Activated naive CD4-positive, alpha-beta T cell treated with anti-CD3 and anti-CD28 coated beads for 36 hours (primary cell): ENCODE results near the gene VPS25. TPM values are rescaled to one million over a fixed set of nuclear protein-coding genes. Genes with fewer than 3 reads are reported as not detected.

ENCODE experiments used
- CTCF ChIA-PET: fragments of 350-600 bp; sonication (Branson Sonifier 250); formaldehyde crosslinking; loops from one replicate; lab custom pipeline; 2021; ENCODE audit warnings: antibody characterized with exemption; lab: Charles Lee
- DNase-seq: peaks from one replicate; pipeline ENCODE4 v3.0.0-alpha.2; 2020
- H3K27ac Mint-ChIP-seq: one replicate; pipeline ENCODE4 v1.8.0; 2021; ENCODE audit warnings: mild to moderate bottlenecking, mixed read lengths
- H3K27me3 Mint-ChIP-seq: one replicate; pipeline ENCODE4 v1.8.0; 2021; ENCODE audit warnings: low read depth, mixed read lengths
- H3K36me3 Mint-ChIP-seq: one replicate; pipeline ENCODE4 v1.8.0; 2021; ENCODE audit warnings: low read depth, mixed read lengths
- H3K4me1 Mint-ChIP-seq: one replicate; pipeline ENCODE4 v1.8.0; 2021; ENCODE audit warnings: low read depth, mixed read lengths
- H3K4me3 Mint-ChIP-seq: one replicate; pipeline ENCODE4 v1.8.0; 2021; ENCODE audit warnings: mild to moderate bottlenecking, moderate library complexity, mixed read lengths
- H3K9me3 Mint-ChIP-seq: one replicate; pipeline ENCODE4 v1.8.0; 2021; ENCODE audit warnings: mixed read lengths
- intact Hi-C: fragments of 100-400 bp; cut with micrococcal nuclease; formaldehyde crosslinking; loops from one replicate; pipeline ENCODE4 v1.15.1; 2023
- microRNA-seq: library from miRNA; unstranded; fragments of <30 nt; microRNA quantifications from one replicate; pipeline ENCODE4 v1.2.0, GENCODE V29; 2022; ENCODE audit warnings: borderline microRNAs expressed, borderline replicate concordance
- total RNA-seq, 2 experiments: library from RNA; stranded (reverse); gene quantifications; one replicate each; pipeline ENCODE4 v1.2.3, GENCODE V29; 2021

The VPS25 gene
- total RNA-seq, 2 experiments from 2014 or later: 57.5 to 58.2 TPM

DNA sequence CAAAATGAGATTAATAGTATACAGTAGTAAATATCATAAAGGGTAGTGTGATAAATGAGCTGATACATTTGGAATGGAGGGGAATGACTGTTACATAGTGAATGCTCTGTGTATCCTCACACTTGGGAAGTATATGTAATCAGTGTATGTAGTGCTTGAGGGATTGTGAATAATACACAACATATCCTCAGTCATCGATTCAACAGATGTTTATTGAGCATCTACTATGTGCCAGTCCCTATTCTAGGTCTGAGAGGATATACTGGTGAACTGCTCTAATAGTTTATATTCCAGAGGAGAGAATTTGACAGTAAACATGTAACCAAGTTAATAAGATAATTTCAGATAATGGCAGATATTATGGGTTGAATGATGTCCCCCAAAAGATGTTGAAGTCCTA lies 54.2 kb downstream of the VPS25 start:
- CTCF ChIA-PET: no interaction called here
- Mint-ChIP-seq H3K4me3 (no peak overlapping the region), H3K27ac (no peak overlapping the region), H3K36me3 (no peaks in the 10 kb centered on the region), H3K4me1 (peaks cover 26% of the 10 kb centered on the region), H3K9me3 (no peaks in the 10 kb centered on the region), H3K27me3 (no peaks in the 10 kb centered on the region)
- no peak for DNase-seq
- intact Hi-C loops: no loop called here

Small RNAs within 50 kb of the gene (microRNA-seq; reads per million reads assigned to microRNA genes)
- gene MIR6781: 2.7 reads per million

Other genes starting within 250 kb of the VPS25 start
- 10 to 100 TPM; 11.1 to 11.9 TPM for gene NAGLU, start 237.2 kb upstream of the VPS25 start, total RNA-seq
- gene HSD17B1, start 220.5 kb upstream of the VPS25 start, total RNA-seq: under 1 TPM; 0.26 to 0.67 TPM
- gene COASY, start 211.3 kb upstream of the VPS25 start, total RNA-seq: 10 to 100 TPM; 93.3 to 93.6 TPM
- 10 to 100 TPM; 22.1 to 24.7 TPM for gene MLX, start 206.3 kb upstream of the VPS25 start, total RNA-seq
- 10 to 100 TPM; 38.6 to 42.2 TPM for gene PSMC3IP, start 195.7 kb upstream of the VPS25 start, total RNA-seq
- gene RETREG3, start 164.1 kb upstream of the VPS25 start, total RNA-seq: 10 to 100 TPM; 28.6 to 33.5 TPM
- gene TUBG1, start 163.8 kb upstream of the VPS25 start, total RNA-seq: 10 to 100 TPM; 91.3 to 92.0 TPM
- 1 to 10 TPM; 9.1 to 9.9 TPM for gene TUBG2, start 114.2 kb upstream of the VPS25 start, total RNA-seq
- under 1 TPM; 0.62 to 0.77 TPM for gene PLEKHH3, start 96.5 kb upstream of the VPS25 start, total RNA-seq
- under 1 TPM; 0.14 to 0.20 TPM for gene CCR10, start 91.6 kb upstream of the VPS25 start, total RNA-seq
- gene CNTNAP1, start 90.9 kb upstream of the VPS25 start, total RNA-seq: 1 to 10 TPM; 1.4 to 1.5 TPM
- 10 to 100 TPM; 31.9 to 34.0 TPM for gene EZH1, start 28.4 kb upstream of the VPS25 start, total RNA-seq
- not detected for gene RAMP2, start 12.2 kb upstream of the VPS25 start, total RNA-seq
- gene WNK4, start 7.2 kb downstream of the VPS25 start, total RNA-seq: under 1 TPM; 0.17 to 0.41 TPM
- 10 to 100 TPM; 23.7 to 24.4 TPM for gene COA3, start 25.3 kb downstream of the VPS25 start, total RNA-seq
- not detected for gene CNTD1, start 25.4 kb downstream of the VPS25 start, total RNA-seq
- 10 to 100 TPM; 64.1 to 71.3 TPM for gene BECN1, start 50.8 kb downstream of the VPS25 start, total RNA-seq
- 10 to 100 TPM; 84.7 to 87.0 TPM for gene PSME3, start 59.9 kb downstream of the VPS25 start, total RNA-seq
- gene AOC2, start 71.1 kb downstream of the VPS25 start, total RNA-seq: 1 to 10 TPM; 2.0 to 2.6 TPM
- gene AOC3, start 77.8 kb downstream of the VPS25 start, total RNA-seq: 1 to 10 TPM; 1.4 to 2.6 TPM
- not detected for gene G6PC1, start 127.3 kb downstream of the VPS25 start, total RNA-seq
- 10 to 100 TPM; 48.4 to 49.3 TPM for gene AARSD1, start 191.0 kb downstream of the VPS25 start, total RNA-seq
- gene PTGES3L, start 206.6 kb downstream of the VPS25 start, total RNA-seq: under 1 TPM; 0.33 to 0.57 TPM
- 1 to 10 TPM; 5.9 to 6.5 TPM for gene RUNDC1, start 207.1 kb downstream of the VPS25 start, total RNA-seq
- 1,000 to 10,000 TPM; 1,974 to 2,033 TPM for gene RPL27, start 225.0 kb downstream of the VPS25 start, total RNA-seq
- gene IFI35, start 233.3 kb downstream of the VPS25 start, total RNA-seq: 10 to 100 TPM; 43.9 to 50.5 TPM
- gene VAT1, start 248.9 kb downstream of the VPS25 start, total RNA-seq: 10 to 100 TPM; 32.6 to 34.7 TPM